Transverse colon (tissue), 4 donors: ENCODE measurements around the gene CHKA. TPM values are rescaled to one million over a fixed set of nuclear protein-coding genes. Genes with fewer than 3 reads are reported as not detected.
A peak's percentile ranks its signal among the peaks of the same experiment; 100 is the strongest.

Experiments
- DNase-seq: peaks from one replicate; pipeline ENCODE4 v3.0.0-alpha.2; 2019
- H3K27ac ChIP-seq, 4 donors: fragments of 200-600 bp; sonication (generic); 2 replicates each; pipeline ENCODE4 v1.5.1; 2016 to 2018; ENCODE audit warnings: inconsistent platforms in 4 of 4
- H3K27me3 ChIP-seq: fragments of 200-600 bp; sonication (generic); 2 replicates; pipeline ENCODE4 v1.5.1; 2017; ENCODE audit warnings: inconsistent platforms
- H3K36me3 ChIP-seq, 4 donors: fragments of 200-600 bp; sonication (generic); 2 replicates each; pipeline ENCODE4 v1.5.1; 2017 to 2019; ENCODE audit warnings: inconsistent platforms in 4 of 4
- H3K4me1 ChIP-seq, 4 donors: fragments of 200-600 bp; sonication (generic); 2 replicates each; pipeline ENCODE4 v1.5.1; 2017 to 2020; ENCODE audit warnings: inconsistent platforms in 4 of 4
- H3K4me3 ChIP-seq, 4 donors: fragments of 200-600 bp; sonication (generic); 1 replicate in 1 of 4; 2 replicates in 3 of 4; pipeline versions ENCODE4 v1.5.1 to v1.6.1; 2017 to 2019; ENCODE audit warnings: inconsistent platforms in 4 of 4
- H3K9me3 ChIP-seq, 2 donors: fragments of 200-600 bp; sonication (generic); 2 replicates each; pipeline ENCODE4 v1.5.1; 2017 to 2019; ENCODE audit warnings: inconsistent platforms in 2 of 2
- EP300 ChIP-seq: sonication (generic); formaldehyde crosslinking; IDR thresholded peaks from one replicate; pipeline ENCODE4 v1.6.1; 2017; ENCODE audit warnings: antibody characterized with exemption, low read depth
- POLR2A ChIP-seq: fragments of 450-650 bp; IDR thresholded peaks from one replicate; pipeline ENCODE4 v1.6.1; 2016; ENCODE audit warnings: antibody characterized with exemption, mild to moderate bottlenecking, moderate library complexity
- POLR2AphosphoS5 ChIP-seq, 3 donors: sonication (generic); formaldehyde crosslinking; IDR thresholded peaks; one replicate each; pipeline ENCODE4 v1.6.1; 2016; ENCODE audit warnings: antibody characterized with exemption in 3 of 3
- WGBS, 2 donors: methylation state at CpG; one replicate each; pipeline ENCODE4 v1.1.5; 2018; ENCODE audit warnings: low coverage in 1 of 2; 5-methylcytosine and 5-hydroxymethylcytosine counted together
- in situ Hi-C, 4 donors: fragments of 200-750 bp; cut with MboI; loops; one replicate each; pipeline versions ENCODE4 v1.15.0 to v1.15.1; 2017; ENCODE audit warnings: low sequenced_read_pairs in 3 of 4, low pct_ligation_motif_present in 1 of 4, low pct_unique_long_range_greater_than_20kb in 1 of 4
- intact Hi-C: fragments of 100-400 bp; cut with DNase I; formaldehyde crosslinking; loops from one replicate; pipeline ENCODE4 v1.15.1; 2023; ENCODE audit warnings: low total_unique reads
- total RNA-seq, 4 donors: library from RNA; depleted of rRNA; stranded (reverse); fragments of >200 nt; gene quantifications; one replicate each; pipeline ENCODE4 v1.1.0, GENCODE V29; 2016
- TF ChIP-seq, protein P1 (sequence below), 5 experiments: fragments of 200-600 bp in 3 of 5; fragments of 450-650 bp in 2 of 5; sonication (generic) in 3 of 5; IDR thresholded peaks; 1 replicate in 2 of 5; 2 replicates in 3 of 5; pipeline ENCODE4 v1.5.1; 2016 to 2017; ENCODE audit warnings: antibody characterized with exemption in 5 of 5, inconsistent platforms in 3 of 5, mild to moderate bottlenecking in 2 of 5, moderate library complexity in 1 of 5

The CHKA gene
- total RNA-seq, 4 donors from 2014 or later: 41.6 to 253 (median 121) TPM

DNA sequence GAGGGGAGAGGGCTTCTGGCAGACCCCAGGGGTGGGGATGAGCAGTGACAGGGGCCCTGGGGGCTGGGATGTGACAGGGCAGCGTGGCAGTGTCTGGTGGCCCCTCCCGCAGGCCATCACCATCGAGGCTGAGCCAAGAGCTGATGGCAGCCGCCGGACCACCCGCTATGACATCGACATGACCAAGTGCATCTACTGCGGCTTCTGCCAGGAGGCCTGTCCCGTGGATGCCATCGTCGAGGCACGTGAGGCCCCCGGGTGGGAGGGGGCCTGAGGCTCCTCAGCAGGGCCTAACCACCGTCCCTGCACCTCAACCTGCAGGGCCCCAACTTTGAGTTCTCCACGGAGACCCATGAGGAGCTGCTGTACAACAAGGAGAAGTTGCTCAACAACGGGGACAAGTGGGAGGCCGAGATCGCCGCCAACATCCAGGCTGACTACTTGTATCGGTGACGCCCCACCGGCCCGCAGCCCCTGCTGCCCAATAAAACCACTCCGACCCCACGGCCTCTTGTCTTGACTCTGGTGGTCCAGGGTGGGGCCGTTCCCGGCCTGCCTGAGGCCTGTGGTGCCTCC lies 85.0 kb downstream of the CHKA start:
- in situ Hi-C loops (no loop called here), intact Hi-C loops (loop anchor here (10.0 kb wide), 1 partner anchor 89 kb away; the partner anchor contains the start of gene CHKA)
- TF ChIP-seq POLR2AphosphoS5 (IDR thresholded peaks at IDR 0.05): no peak
- TF ChIP-seq, protein P1, sequence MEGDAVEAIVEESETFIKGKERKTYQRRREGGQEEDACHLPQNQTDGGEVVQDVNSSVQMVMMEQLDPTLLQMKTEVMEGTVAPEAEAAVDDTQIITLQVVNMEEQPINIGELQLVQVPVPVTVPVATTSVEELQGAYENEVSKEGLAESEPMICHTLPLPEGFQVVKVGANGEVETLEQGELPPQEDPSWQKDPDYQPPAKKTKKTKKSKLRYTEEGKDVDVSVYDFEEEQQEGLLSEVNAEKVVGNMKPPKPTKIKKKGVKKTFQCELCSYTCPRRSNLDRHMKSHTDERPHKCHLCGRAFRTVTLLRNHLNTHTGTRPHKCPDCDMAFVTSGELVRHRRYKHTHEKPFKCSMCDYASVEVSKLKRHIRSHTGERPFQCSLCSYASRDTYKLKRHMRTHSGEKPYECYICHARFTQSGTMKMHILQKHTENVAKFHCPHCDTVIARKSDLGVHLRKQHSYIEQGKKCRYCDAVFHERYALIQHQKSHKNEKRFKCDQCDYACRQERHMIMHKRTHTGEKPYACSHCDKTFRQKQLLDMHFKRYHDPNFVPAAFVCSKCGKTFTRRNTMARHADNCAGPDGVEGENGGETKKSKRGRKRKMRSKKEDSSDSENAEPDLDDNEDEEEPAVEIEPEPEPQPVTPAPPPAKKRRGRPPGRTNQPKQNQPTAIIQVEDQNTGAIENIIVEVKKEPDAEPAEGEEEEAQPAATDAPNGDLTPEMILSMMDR (IDR thresholded peaks at IDR 0.05): no peak
- TF ChIP-seq EP300: no peak
- no peak for TF ChIP-seq POLR2A
- Histone ChIP-seq H3K4me3 (no peak overlapping the region), H3K36me3 (no peaks in the 10 kb centered on the region), H3K9me3 (no peaks in the 10 kb centered on the region), H3K4me1 (peaks cover 16 to 59% (median 40%) of the 10 kb centered on the region in 4 donors), H3K27ac (peak overlapping the region; percentile 86 to 93 (median 90)), H3K27me3 (no peaks in the 10 kb centered on the region)
- no peak for DNase-seq
- WGBS, 2 donors: 88% methylated on average over 21 of the region's 27 CpGs; no CpG with 5 or more reads in 1 of the 2 donors

DNA sequence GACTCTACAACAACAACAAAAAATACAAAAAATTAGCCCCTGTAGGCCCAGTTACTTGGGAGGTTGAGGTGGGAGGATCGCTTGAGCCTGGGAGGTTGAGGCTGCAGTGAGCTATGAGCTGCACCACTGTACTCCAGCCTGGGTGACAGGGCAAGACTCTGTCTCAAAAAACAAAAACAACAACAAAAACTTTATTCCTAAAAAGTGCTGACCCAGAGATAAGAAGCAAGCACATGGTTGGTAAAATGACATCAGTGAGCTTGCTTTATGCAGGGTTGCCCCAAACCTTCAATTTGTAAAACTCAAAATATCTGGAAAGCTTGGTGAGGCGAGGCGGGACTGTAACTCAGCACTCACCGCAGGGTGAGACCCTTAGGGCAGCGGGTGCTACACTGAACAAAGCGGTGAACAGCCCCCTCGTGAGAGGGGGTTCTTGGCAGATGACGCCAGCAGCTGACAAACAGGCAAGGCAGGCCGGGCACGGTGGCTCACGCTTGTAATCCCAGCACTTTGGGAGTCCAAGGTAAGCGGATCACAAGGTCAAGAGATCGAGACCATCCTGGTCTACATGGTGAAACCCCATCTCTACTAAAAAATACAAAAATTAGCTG lies 85.8 kb downstream of the CHKA start:
- in situ Hi-C loops (no loop called here), intact Hi-C loops (loop anchor here (10.0 kb wide), 1 partner anchor 89 kb away; the partner anchor contains the start of gene CHKA)
- H3K4me3 ChIP-seq: no peak overlapping the region
- no peaks in the 10 kb centered on the region for H3K36me3 ChIP-seq
- no peak for TF ChIP-seq EP300
- peaks cover 11 to 56% (median 36%) of the 10 kb centered on the region in 4 donors for H3K4me1 ChIP-seq
- H3K27ac ChIP-seq: no peak overlapping the region
- H3K9me3 ChIP-seq: no peaks in the 10 kb centered on the region
- DNase-seq: no peak
- WGBS, 2 donors: 90 to 100% methylated on average over 1 to 13 of the region's 13 CpGs
- no peaks in the 10 kb centered on the region for H3K27me3 ChIP-seq

DNA sequence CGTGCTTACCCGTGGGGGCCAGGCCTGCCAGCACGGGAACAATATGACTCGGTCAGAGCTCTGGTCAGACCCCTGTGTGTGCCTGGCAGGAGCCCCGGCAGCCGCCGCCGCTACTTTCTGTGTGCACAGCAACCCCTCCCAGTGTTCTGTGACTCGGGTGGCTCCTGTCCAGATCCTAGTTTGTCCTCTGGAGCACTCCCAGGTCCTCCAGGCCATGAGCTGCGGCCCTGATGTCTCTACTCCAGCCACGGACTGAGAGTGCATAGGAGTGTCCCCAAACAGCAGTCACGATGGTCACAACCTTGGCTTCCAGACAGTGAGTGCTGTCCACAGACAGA lies 87.5 kb downstream of the CHKA start:
- DNase-seq: no peak
- 88% methylated on average over 10 of the region's 12 CpGs; no CpG with 5 or more reads in 1 of the 2 donors for WGBS, 2 donors
- no peak overlapping the region for H3K27ac ChIP-seq
- no peaks in the 10 kb centered on the region for H3K9me3 ChIP-seq
- no peaks in the 10 kb centered on the region for H3K27me3 ChIP-seq
- H3K4me3 ChIP-seq: no peak overlapping the region
- TF ChIP-seq EP300 (no peak), POLR2AphosphoS5 (IDR thresholded peaks at IDR 0.05) (no peak), POLR2A (no peak)
- TF ChIP-seq, protein P1 (IDR thresholded peaks at IDR 0.05): no peak
- peaks cover 16 to 48% (median 29%) of the 10 kb centered on the region in 4 donors for H3K4me1 ChIP-seq
- intact Hi-C loops: loop anchor here (10.0 kb wide), 1 partner anchor 91 kb away; the partner anchor contains the start of gene CHKA
- in situ Hi-C loops: no loop called here
- H3K36me3 ChIP-seq: no peaks in the 10 kb centered on the region

DNA sequence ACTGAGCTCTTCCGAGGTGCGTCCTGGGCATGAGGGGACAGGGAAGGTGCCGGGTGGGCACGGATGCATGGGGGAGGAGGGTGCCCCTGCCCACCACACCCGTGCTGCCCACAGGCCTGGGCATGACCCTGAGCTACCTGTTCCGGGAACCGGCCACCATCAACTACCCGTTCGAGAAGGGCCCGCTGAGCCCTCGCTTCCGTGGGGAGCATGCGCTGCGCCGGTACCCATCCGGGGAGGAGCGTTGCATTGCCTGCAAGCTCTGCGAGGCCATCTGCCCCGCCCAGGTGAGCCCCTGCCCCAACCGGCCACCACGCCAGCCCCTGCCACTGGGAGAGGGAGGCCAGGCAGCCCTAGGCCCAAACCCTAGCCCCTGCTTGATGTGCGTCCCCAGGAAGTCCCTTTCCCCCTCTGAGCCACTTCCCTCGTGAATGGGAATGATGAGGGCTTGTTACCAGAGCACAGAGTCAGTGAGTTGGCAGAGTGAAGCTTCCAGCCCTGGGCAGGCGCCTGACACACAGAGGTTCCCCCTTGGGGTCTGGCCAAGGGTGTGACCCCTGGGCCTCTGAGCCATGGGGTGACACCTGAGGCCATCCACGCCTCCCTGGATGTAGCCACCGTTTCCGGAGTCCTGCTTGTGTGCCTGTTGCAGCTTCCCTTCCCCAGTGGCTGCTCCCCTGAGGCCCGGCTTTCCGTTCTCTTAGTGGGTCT lies 88.0 kb downstream of the CHKA start:
- Histone ChIP-seq H3K4me3 (no peak overlapping the region), H3K4me1 (peaks cover 12 to 43% (median 24%) of the 10 kb centered on the region in 4 donors), H3K9me3 (no peaks in the 10 kb centered on the region), H3K36me3 (no peaks in the 10 kb centered on the region), H3K27me3 (no peaks in the 10 kb centered on the region), H3K27ac (no peak overlapping the region)
- 90% methylated on average over 28 of the region's 29 CpGs; no CpG with 5 or more reads in 1 of the 2 donors for WGBS, 2 donors
- intact Hi-C loops (loop anchor here (10.0 kb wide), 1 partner anchor 92 kb away; the partner anchor contains the start of gene CHKA), in situ Hi-C loops (no loop called here)
- no peak for DNase-seq
- TF ChIP-seq, protein P1 (IDR thresholded peaks at IDR 0.05): no peak
- TF ChIP-seq POLR2A (no peak), EP300 (no peak), POLR2AphosphoS5 (IDR thresholded peaks at IDR 0.05) (no peak)
